Raji (cell line): ENCODE results near the gene OR2C3.

Source experiments
- POLR2A ChIP-seq: IDR thresholded peaks from 2 replicates; pipeline ENCODE4 v1.6.1; 2011; ENCODE audit warnings: low read depth, low read length, control low read depth; ENCODE audit not compliant: insufficient read depth

The OR2C3 gene

DNA sequence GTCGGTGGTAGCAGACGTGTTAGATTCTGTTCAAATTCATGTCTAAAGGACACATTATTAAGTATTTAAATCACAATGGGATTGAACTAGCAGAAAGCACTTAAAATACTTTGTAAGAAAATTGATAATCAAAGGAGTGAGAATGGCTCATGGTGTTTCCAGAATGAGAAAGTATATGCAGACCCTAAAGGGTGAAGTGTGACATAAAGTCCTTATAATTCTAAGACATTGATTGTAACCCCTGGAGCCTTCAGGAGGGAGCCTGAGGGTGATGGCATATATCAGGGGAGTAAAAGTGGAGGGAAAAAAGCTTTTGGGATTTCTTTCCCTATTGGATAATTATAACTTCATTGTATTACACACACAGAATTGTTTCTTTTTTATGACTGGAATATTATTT, at the start of gene OR2C3:
OR2C3 (minus strand) TSS at position 101 of the 400 bp plus-strand sequence. CDS start 3,929 bp downstream, outside the sequence.
- no peak for TF ChIP-seq POLR2A

DNA sequence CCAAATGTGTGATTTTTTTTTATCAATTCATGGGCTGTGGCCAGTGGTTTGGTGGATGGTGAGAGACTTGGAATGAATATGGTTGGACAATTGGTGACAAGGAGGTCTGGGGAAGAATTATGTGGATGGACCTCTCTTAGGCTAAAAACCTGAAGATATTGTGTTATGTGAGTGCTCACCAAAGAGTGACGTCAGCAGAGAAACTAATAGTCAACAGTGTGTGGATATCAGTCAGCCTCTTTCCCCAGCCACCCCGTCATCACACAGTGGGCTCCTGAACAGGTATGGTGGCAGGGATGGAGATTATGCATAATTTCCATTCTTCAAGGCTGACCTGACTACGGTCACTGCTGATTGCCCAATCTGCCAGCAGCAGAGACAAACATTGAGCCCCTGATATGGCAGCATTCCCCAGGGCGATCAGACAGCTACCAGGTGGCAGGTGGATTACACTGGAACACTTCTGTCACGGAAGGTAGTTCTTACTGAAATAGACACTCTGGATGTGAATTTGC, 42.8 kb upstream of the OR2C3 start:
- no peak for TF ChIP-seq POLR2A

DNA sequence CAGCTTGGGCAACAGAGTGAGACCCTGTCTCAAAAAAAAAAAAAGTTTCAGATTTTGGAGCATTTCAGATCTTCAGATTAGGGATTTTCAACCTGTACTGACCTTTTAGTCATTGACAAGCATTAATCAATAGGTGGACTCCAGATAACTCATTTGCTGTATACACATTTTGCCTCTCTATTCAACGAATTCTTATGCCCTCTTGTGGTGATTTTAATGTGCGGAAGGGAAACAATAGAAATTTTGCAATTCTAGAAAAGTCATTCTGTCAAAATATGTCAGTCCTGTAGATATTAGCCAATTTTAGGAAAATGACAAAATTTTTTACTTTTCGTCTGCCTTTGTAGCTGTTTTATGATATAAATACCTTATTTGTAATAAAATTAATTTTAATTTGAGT, 40.3 kb upstream of the OR2C3 start:
- no peak for TF ChIP-seq POLR2A

DNA sequence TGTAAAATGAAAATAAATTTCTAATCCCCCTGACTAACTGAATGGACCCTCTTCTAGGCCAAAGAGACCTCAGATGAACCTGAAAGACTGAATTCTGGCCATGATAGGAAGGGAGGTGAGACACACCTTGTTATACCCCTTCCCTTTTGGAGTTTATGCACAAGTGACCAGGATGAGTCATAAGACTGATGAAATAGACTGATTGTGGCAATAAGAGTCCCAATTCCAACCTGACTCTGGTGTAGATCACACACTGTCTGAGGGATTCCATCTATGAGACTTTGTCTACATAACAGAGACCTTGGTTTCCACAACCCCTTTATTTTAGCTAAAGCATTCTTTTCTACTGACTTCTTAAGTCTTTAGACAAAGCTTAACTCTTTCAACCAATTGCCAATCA, 38.4 kb upstream of the OR2C3 start:
- TF ChIP-seq POLR2A = no peak

- no peak for TF ChIP-seq POLR2A
Measured at GRCh38 chr1:247574236-247574635, 38.0 kb upstream of the OR2C3 start.

GRCh38 chr1:247562198-247562597, 26.0 kb upstream of the OR2C3 start:
- no peak for TF ChIP-seq POLR2A

GRCh38 chr1:247561711-247562110, 25.5 kb upstream of the OR2C3 start:
- TF ChIP-seq POLR2A = no peak

DNA sequence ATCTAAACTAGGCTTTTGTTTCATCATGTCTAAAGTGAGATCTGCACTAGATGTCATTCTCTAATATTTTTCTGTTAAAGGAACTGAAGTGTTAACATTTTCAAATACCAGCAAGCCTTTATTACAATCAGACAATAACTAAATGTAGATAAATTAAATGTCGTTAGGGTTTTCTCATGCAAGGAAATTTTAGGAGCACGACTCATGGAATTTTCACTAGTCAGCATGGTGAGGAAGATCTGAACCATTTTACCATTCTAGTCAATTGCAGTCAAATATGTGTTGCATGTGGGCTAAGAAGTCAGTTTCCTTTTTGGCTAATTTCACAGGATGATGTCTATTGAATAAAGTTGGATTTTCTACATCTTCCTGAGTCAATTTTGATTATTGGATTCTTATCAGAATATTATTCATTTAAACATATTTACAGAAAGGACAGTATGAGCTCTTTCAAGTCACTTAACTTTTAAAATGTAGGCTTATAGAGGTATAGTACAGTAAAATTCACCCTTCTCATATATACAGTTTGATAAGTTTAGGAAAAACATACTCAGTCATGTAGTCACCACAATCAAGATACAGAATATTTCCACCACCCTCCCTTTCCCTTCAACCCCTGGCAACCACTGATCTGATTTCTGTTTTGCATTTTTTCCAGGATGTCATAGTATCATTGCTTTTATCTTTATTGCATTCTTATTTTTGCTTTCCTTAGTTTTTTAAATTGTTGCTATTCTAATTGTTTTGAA, 21.9 kb upstream of the OR2C3 start:
- no peak for TF ChIP-seq POLR2A

- TF ChIP-seq POLR2A = no peak
Measured at GRCh38 chr1:247552231-247552630, 16.0 kb upstream of the OR2C3 start.

- no peak for TF ChIP-seq POLR2A
Measured at GRCh38 chr1:247551721-247552120, 15.5 kb upstream of the OR2C3 start.

DNA sequence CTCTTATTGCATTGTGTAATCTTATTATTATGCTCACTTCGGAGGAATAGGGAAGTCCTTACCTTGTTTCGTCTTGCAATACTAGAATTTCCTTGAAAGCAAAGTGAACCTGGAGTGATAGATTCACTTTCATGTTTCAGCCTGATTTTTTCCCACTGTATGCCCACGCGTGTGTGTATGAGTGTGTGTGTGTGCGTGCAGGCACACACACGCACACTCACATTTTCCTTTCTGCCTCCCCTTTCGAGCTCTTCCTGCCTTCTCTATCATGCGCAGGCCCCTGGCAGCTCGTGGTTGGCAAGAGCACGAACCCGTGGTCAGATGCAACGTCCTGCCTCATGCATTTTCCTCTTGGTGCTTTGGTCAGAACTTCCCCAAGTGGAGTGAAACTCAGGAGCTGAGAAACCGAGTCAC, 12.5 kb upstream of the OR2C3 start, which contains the start of gene GCSAML:
GCSAML (plus strand) TSS at position 366 of the 414 bp plus-strand sequence. CDS start 58 bp downstream, outside the sequence.
- TF ChIP-seq POLR2A = no peak

- TF ChIP-seq POLR2A = no peak
Measured at GRCh38 chr1:247548092-247548491, 11.9 kb upstream of the OR2C3 start.

DNA sequence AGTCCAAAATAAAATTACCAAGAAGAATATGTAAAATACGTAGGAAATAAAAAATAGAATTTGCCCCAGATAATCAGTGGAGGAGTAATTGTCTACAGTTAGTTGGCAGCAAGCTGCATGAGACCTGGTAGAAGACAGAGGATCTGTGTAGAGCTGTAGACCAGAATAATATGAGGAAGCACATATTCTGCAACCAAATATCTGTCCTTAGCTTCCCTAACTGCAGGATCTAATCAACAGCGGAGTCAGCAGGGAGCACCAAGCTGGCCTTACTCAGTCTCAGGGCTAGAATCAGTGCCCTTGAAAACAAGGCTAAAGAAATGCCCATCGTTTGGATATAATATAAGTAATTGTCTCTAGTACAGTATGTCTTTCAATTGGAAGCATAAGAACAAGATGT, 6.6 kb upstream of the OR2C3 start:
- no peak for TF ChIP-seq POLR2A

DNA sequence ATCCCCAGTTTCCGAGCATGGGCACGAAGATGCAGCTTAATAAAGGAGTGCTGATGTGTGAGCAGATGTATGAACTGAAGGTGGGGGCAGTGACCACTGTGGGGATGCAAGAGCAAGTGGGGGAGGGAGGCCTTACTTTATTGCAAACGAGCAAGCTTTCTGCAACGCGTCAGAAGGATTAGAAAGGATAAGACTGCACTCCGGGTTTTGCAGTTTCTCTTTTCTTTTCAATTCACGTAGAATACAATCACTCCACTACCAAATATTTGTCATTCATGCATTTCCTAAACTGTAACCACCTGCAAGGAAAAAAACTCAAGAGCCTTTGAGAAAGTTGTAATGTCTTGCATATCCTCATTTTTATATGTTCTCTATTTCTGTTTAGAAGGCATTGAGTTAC, 4.3 kb upstream of the OR2C3 start:
- no peak for TF ChIP-seq POLR2A

DNA sequence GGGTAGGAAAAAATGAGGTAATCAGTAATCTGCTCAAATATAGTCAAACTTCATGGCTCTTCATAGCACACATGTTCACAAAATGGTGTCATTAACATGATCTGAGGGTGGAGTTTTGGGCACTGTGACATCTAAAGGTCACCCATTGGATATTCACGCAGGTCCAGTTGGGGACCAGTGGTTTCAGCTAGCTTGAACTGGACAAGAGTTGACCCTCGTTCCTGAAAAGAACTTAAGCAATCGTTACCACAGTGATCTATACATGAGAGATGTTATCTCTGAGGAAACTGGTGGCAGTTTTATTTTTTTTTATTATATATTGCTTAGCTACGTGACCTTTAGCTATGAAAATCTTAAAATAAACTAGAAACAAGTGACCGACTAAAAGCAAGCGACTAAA, 3.0 kb upstream of the OR2C3 start:
- TF ChIP-seq POLR2A = no peak

DNA sequence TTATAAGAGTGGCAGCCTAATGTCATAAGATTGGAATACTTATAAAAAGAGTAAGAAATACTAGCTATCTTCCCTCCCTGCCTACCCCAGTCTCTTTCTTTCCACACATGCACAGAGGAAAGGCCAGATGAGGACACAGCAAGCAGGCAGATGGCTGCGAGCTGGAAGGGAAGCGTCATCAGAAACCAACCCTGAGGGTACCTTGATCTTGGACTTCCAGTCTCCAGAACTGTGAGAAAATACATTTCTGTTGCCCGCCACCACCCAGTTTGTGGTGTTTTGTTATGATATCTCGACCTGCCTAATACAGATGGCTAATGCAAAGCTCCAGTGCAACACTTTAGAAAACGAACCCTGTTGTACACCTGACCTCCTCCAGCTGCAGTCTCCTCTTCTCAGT, 2.3 kb upstream of the OR2C3 start:
- TF ChIP-seq POLR2A = no peak

DNA sequence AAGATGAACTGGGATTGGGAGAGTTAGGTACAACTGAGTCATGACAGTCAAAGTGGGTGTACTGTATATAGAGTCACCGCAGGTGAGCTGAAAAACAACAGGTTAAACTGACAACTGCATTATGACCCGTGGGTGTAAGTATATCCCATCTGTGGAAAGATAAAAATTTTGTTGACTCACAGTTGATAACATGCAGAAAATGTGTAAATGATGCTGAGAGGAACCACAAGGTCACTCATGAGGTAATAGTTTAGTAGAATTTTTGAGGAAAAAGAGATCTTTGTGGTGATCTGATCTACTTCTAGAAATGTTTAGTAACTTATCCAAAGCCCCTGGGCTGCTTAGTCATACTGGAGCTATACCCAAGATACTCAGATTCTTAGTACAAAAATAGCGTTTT, 838 bp downstream of the OR2C3 start:
- no peak for TF ChIP-seq POLR2A
